HFFc6 (cell line): Measurements from ENCODE around the gene RALBP1. TPM values are rescaled to one million over a fixed set of nuclear protein-coding genes. Genes with fewer than 3 reads are reported as not detected.
"Not testable (repeated sequence)": the region's sequence is repeated elsewhere in the genome, so short reads cannot be mapped to it uniquely, and the experiment has no call there.

Source experiments
- DNase-seq: peaks from one replicate; pipeline ENCODE4 v3.0.0-alpha.2; 2018
- H3K27ac Mint-ChIP-seq: 2 replicates; pipeline ENCODE4 v1.8.0; 2020; ENCODE audit warnings: mild to moderate bottlenecking, mixed read lengths
- H3K27me3 Mint-ChIP-seq: 2 replicates; pipeline ENCODE4 v1.8.0; 2021; ENCODE audit warnings: mild to moderate bottlenecking, moderate library complexity, mixed read lengths; ENCODE audit not compliant: insufficient read depth
- H3K36me3 Mint-ChIP-seq: 2 replicates; pipeline ENCODE4 v1.8.0; 2021; ENCODE audit warnings: low read depth, mixed read lengths
- H3K4me1 Mint-ChIP-seq: 2 replicates; pipeline ENCODE4 v1.8.0; 2020; ENCODE audit warnings: low read depth, mixed read lengths
- H3K4me3 Mint-ChIP-seq: 2 replicates; pipeline ENCODE4 v1.8.0; 2020; ENCODE audit warnings: mild to moderate bottlenecking, moderate library complexity, mixed read lengths
- H3K9me3 Mint-ChIP-seq: 2 replicates; pipeline ENCODE4 v1.8.0; 2020; ENCODE audit warnings: mild to moderate bottlenecking, mixed read lengths
- total RNA-seq, 6 experiments: library from RNA; stranded (reverse); fragmentation: NEBNext Ultra II Directional; extraction: Animal tissue kit (Norgen Biotek cat#: 25700); gene quantifications; 2 replicates in 1 of 6; 3 replicates in 5 of 6; pipeline ENCODE4 v1.2.3, GENCODE V29; 2021
- TF ChIP-seq, protein P1 (sequence below): fragments of 200-600 bp; sonication (generic); IDR thresholded peaks from 2 replicates; pipeline ENCODE4 v1.5.0; 2021; ENCODE audit warnings: antibody characterized with exemption, mild to moderate bottlenecking

RALBP1 gene
- total RNA-seq, 6 experiments from 2014 or later = 56.9 to 62.8 (median 59.0) TPM

DNA sequence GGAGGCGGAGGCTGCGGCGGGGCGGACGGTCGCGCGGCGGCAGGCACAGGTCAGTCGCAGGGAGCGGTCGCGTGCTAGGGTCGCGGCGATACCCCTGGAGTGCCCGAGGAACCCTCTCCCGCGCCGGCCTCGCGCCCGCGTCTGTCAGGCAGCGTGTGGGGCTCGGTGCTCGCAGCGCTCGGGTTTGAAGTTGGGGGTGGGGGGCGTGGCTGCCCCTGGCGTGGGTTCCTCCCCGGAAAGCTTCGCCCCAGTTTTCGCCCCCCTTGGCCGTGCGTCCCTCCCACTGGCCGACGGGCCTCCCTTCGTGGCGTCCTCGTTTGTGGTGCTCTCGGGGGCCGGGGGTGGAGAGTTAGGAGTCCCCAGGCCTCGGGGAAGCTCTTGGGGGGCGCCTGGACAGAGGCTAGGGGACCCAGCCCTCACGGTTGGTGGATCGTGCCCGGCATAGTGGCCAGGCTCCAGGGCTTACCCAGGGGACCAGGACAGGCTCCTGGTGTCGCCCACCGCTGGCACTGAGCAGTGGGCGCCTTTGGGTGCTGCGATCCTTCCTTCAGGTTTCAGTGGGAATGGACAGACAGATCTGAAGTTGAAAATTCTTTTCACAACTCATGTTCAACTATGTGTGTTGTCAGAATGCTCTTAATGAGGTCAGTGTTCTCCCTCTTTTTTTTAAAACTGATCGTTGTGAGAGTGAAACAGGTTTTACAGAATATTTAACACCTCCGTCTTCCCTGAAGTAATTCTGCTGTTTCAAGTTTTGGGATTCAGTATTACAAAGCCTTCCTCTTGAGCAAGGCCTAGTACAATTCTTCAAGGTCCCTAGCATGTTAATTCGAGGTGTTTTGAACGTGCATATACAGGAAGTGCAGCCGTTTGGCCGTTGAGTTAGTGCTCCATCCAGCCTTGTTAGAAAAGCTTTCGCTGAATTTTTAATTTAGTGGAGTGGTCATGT lies 604 bp downstream of the RALBP1 start:
- peak; percentile 4 for DNase-seq
- Mint-ChIP-seq H3K27ac (peak overlapping the region; percentile 91), H3K27me3 (0 out of 2 replicates have a peak, but pooled peaks cover 3% of the 10 kb centered on the region), H3K4me1 (peaks cover 28% of the 10 kb centered on the region), H3K9me3 (no peaks in the 10 kb centered on the region), H3K36me3 (peaks cover 15% of the 10 kb centered on the region), H3K4me3 (peak overlapping the region; percentile 91)
- TF ChIP-seq, protein P1, sequence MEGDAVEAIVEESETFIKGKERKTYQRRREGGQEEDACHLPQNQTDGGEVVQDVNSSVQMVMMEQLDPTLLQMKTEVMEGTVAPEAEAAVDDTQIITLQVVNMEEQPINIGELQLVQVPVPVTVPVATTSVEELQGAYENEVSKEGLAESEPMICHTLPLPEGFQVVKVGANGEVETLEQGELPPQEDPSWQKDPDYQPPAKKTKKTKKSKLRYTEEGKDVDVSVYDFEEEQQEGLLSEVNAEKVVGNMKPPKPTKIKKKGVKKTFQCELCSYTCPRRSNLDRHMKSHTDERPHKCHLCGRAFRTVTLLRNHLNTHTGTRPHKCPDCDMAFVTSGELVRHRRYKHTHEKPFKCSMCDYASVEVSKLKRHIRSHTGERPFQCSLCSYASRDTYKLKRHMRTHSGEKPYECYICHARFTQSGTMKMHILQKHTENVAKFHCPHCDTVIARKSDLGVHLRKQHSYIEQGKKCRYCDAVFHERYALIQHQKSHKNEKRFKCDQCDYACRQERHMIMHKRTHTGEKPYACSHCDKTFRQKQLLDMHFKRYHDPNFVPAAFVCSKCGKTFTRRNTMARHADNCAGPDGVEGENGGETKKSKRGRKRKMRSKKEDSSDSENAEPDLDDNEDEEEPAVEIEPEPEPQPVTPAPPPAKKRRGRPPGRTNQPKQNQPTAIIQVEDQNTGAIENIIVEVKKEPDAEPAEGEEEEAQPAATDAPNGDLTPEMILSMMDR = no peak

DNA sequence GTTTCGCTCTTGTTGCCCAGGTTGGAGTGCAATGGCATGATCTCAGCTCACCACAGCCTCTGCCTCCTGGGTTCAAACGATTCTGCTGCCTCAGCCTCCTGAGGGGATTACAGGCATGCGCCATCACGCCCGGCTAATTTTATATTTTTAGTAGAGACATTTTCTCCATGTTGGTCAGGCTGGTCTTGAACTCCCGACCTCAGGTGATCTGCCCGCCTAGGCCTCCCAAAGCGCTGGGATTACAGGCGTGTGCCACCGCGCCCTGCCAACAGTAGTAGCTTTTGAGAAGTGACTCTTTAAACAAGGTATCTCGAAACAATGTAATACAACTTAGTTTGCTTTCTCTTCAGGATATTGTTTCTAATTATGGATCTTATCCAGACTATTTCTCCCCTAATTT lies 1.6 kb downstream of the RALBP1 start:
- H3K27ac Mint-ChIP-seq = peak overlapping the region; percentile 80
- H3K36me3 Mint-ChIP-seq = peaks cover 15% of the 10 kb centered on the region
- H3K4me1 Mint-ChIP-seq = peaks cover 28% of the 10 kb centered on the region
- not testable (repeated sequence) for DNase-seq, H3K9me3 Mint-ChIP-seq, H3K27me3 Mint-ChIP-seq
- peak overlapping the region; percentile 91 for H3K4me3 Mint-ChIP-seq

DNA sequence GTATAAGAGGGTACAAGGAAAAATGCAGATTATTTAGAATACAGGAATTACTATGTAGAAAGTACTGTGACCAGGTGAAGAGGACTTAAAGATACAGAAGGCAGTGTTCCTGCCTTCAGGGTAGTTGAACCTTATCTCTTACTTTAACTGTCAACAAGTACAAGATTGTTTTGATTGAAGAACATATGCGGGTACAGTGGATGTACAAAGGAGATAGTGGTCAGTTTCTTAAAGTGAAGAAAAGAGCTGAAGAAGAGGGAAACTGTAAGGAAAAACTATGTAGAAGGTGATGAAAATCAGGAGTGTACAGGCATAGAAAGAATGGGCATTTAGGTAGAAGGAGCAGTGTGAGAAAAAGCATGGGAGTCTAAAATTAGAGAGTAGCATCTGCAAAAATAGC lies 2.2 kb downstream of the RALBP1 start:
- Mint-ChIP-seq H3K27me3 (no peaks in the 10 kb centered on the region), H3K4me1 (peaks cover 28% of the 10 kb centered on the region), H3K27ac (peak overlapping the region; percentile 80; the same call in 1 of the 2 replicates), H3K36me3 (peaks cover 15% of the 10 kb centered on the region), H3K9me3 (no peaks in the 10 kb centered on the region), H3K4me3 (0 out of 2 replicates have a peak overlapping the region, but pooled peaks have one; percentile 11)
- TF ChIP-seq, protein P1 = no peak
- DNase-seq = no peak

DNA sequence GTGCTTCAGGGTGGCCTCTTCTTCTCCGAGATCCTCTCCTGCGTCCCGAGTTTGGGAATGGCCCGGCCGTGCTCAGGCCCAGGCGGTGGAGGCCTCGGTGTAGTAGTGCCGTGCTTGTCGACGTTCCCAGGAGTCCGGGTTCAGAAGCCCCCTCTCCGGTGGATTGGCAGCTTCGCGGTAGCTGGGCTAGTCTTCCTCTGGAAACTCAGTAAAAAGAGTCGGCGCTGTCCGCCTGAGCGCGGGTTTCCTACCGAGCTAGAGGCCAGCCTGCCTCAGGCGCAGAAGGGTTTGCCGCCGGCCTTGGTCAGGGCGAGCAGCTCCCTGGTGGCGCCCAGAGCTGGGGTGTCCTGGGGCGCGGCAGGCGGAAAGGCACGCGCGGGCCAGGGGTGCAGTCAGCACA lies 3.2 kb downstream of the RALBP1 start:
- H3K9me3 Mint-ChIP-seq = no peaks in the 10 kb centered on the region
- no peak for DNase-seq
- H3K27ac Mint-ChIP-seq = no peak overlapping the region
- TF ChIP-seq, protein P1 = no peak
- no peak overlapping the region for H3K4me3 Mint-ChIP-seq
- peaks cover 28% of the 10 kb centered on the region for H3K4me1 Mint-ChIP-seq
- H3K27me3 Mint-ChIP-seq = no peaks in the 10 kb centered on the region
- H3K36me3 Mint-ChIP-seq = peaks cover 15% of the 10 kb centered on the region

DNA sequence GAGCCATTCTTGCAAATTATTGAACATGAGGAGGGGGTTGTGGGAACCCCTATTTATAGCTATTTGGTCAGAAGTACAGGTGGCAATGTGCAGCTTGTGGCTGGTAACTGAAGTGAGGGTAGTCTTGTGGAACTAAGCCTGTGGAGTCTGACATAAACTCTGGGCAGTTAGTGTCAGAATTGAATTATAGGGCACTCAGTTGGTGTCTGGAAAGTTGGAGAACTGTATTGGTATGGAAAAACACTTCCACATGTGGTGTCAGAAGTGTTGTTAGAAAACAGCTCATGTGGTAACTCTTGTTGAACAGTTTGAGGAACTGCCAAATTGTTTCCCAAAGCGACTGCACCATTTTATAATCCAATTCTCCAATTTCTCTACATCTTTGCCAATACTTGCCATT lies 7.5 kb downstream of the RALBP1 start:
- Mint-ChIP-seq H3K36me3 (peaks cover 4% of the 10 kb centered on the region; the same call in 1 of the 2 replicates), H3K4me1 (peaks cover 8% of the 10 kb centered on the region), H3K9me3 (no peaks in the 10 kb centered on the region), H3K4me3 (no peak overlapping the region), H3K27ac (no peak overlapping the region), H3K27me3 (no peaks in the 10 kb centered on the region)
- TF ChIP-seq, protein P1 = no peak
- DNase-seq = no peak

DNA sequence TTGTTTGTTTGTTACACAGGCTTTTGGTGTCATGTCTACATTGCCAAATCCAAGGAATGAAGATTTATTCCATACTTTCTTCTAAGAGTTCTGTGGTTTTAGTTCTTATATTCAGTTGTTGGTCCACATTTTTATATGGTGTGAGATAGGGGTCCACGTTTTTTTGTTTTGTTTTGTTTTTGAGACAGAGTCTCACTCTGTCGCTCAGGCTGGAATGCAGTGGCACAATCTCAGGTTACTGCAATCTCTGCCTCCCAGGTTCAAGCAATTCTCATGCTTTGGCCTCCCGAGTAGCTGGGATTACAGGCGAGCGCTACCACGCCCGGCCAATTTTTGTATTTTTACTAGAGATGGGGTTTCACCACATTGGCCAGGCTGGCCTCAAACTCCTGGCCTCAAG lies 8.2 kb downstream of the RALBP1 start:
- no peak for DNase-seq
- no peaks in the 10 kb centered on the region for H3K27me3 Mint-ChIP-seq
- no peak overlapping the region for H3K4me3 Mint-ChIP-seq
- H3K9me3 Mint-ChIP-seq = no peaks in the 10 kb centered on the region
- H3K4me1 Mint-ChIP-seq = peaks cover 6% of the 10 kb centered on the region; the same call in 1 of the 2 replicates
- no peak overlapping the region for H3K27ac Mint-ChIP-seq
- TF ChIP-seq, protein P1 = no peak
- H3K36me3 Mint-ChIP-seq = no peaks in the 10 kb centered on the region

DNA sequence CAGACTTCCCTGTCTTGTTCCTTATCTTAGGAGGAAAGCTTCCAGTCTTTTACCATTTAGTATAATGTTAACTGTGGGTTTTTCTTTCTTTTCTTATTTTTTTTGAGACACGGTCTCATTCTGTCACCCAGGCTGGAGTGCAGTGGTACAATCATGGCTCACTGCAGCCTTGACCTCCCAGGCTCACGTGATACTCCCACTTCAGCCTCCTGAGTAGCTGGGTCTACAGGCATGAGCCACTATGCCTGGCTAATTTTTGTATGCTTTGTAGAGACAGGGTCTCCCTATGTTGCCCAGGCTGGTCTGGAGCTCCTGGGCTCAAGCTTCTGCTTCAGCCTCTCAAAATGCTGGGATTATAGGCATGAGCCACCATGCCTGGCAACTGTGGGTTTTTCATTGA lies 9.5 kb downstream of the RALBP1 start:
- H3K27ac Mint-ChIP-seq, H3K27me3 Mint-ChIP-seq, H3K4me3 Mint-ChIP-seq, H3K36me3 Mint-ChIP-seq, H3K9me3 Mint-ChIP-seq, H3K4me1 Mint-ChIP-seq, DNase-seq: not testable (repeated sequence)
